GM19463 (cell line): ENCODE measurements around the gene NFIX.

Experiments
- ATAC-seq: cut with Tn5 transposase; IDR thresholded peaks from one replicate; pipeline ENCODE4 v1.9.1; 2021; ENCODE audit warnings: mild to moderate bottlenecking, moderate library complexity; ENCODE audit not compliant: unreplicated experiment

Gene NFIX

DNA sequence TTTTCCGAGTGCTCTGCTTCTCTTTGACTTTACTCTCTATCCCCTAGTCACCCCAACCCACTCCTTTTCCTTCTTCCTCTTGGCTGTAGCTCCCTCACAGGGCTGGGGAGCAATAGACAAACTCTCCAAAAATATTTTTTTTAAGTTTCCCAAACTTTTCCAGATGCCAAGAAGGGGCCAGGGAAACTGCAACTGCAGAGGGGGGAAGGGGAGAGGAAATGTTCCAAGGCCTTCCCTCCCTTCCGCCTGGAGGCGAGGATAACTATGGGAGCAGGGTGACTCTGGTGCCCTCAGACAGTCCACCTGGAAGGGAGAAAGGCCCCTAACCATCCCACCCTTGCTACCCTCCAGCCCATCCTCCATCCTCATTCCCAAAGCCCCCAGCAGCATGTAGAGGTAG lies 58.0 kb downstream of the NFIX start:
- no peak for ATAC-seq

DNA sequence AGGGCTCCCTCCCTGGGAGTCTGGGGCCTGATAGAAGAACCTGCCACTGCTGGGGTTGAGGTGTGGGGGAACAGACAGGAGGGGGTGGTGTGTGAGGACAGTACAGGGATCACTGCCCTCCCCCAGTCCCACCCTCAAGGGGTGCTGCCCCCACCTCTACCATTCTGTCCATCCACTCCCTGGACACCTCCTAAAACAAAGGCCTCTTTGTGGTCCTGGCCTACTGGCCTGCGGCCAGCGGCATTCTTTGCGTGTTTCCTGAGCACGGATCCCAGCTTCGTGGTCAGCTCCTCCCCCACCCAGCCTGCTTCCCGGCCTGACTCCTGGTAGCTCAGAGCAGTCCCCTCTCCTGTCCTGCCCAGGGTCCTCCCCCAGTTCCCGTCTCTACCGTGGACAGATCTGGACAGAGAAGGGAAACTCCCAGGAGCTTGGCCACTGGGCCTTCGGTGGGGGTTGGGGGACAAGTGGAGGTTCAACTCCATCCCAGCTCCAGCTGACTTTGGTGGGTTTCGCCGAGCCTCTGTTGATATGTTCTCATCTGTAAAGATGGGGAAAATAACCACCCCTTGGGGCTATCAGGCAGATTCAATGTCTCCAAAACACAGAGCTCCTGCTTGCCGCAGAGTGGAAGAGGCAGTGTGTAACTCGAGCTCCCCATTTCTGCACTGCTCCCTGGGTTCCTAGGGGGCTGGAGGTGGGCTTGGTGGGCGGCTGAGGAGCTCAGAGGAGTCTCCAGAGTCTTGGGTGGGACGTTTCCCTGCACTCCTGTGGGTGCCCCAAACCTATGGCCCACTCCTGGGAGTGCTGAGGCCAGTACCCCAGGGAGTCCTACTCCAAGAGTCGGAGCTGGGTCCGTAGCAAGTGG lies 58.7 kb downstream of the NFIX start:
- ATAC-seq, result no peak

DNA sequence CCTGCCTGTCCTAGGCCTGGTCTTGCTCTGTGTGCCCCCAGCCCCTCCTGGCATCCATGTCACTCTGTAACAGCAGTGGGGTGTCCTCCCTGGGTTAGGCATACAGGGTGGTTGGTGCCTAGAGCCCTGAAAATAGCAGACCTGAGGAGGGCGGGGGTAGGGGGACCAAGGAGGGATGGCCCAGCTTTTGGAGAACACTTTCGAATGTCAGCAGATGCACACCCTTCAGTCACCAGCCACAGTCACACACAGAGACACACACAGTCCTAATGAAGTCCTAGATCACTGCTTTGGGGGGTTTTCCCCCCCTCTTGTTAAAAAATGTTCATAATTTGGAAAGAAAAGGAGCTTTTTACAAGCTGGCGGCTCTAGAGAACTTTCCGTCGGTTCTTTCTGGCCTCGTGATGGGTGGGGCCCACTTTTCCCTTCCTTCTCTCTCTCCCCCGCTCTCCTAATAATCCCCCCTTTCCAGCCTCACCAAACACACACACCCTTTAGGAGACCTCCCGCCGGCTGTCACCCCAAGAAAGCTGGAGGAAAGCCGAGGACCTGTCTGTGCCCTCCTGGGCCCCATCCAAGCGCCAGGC lies 59.4 kb downstream of the NFIX start:
- no peak for ATAC-seq

DNA sequence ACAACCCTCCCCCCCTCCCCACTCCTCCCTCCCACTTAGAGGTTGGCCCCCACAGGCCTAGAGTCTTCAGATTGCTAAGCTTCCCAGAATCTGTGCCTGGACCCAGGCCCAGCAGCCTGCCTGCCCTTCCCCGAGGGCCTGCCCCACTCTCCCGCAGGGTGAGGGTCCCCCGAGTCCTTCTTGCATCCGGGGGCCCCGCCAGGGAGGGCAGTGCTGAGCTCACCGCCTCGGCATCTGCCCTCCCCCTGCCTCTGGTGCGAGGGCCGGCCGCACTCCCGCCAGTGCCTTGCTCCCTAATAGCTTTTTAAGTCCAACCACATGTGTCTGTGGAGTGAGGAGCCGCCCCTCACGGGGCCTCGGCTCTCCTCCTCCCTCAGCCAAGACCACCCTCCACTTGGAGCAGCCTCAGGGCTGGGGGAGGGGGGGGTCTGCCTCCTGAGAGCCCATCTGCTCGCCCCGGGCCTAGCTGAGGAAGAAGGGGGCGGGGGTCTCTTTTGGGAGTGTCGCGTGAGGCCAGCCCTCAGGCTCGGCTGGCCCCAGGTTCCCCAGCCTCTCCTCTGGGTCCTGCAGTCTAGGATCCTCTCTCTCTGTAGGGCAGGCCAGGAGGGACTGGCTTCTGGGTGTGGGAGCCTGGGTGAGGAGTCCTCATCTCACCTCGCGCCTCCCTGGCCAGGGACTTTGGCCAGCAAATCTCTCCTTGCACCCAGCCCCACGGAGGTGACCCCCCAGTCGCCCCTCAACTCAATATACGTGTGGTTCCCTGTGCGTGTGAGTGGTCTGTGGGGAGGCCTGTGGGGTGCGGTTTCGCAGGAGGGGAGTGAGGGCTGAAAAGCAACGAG lies 60.2 kb downstream of the NFIX start:
- no peak for ATAC-seq

DNA sequence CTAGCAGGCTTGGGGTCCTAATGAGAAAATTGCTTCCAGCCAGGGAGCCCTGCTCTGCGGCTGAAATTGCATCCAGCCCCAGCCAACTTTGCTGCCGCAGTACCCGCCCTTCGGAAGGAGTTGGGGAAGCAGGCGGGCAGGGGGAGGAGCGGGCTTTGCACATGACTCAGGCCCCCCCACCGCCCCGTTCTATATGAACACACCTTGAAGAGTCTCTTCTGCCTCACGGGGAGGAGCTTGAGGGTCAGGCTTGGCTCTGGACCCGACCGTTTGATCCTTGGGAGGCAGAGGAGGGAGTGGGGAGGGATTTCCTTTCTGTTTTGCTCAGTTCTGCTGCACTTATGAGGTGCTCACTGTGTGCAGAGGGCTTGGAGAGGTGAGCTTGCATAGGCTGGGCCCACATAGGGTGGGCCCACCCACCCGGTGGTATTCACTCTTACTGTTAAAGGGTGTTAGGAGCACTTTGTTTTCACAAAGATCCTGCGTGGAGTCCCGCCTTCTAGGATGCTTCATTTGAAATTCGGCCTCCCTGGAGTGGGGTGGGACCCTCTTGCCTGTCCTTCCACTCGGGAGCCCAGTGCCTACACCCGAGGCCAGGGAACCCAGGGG lies 60.9 kb downstream of the NFIX start:
- no peak for ATAC-seq

DNA sequence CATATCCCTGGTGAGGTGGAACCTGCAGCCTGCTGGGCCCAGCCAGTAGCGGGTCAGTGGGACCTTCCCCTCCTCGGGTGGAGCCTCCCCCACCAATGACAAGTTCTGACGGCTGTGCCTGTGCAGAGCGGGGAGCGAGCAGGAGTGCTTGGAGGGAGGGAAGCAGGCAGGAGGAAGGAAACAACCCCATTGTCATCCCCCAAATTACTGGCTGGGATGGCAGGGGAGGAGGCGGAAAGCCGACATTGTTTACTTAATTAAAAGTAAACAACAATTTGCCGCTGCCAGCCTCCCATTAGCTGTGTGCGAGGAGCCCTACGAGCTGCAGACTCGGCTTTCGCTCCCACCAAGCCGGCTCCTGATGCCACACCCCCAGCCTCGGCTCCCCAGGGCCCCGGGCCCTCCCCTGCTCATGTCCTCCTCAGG lies 61.9 kb downstream of the NFIX start:
- no peak for ATAC-seq

DNA sequence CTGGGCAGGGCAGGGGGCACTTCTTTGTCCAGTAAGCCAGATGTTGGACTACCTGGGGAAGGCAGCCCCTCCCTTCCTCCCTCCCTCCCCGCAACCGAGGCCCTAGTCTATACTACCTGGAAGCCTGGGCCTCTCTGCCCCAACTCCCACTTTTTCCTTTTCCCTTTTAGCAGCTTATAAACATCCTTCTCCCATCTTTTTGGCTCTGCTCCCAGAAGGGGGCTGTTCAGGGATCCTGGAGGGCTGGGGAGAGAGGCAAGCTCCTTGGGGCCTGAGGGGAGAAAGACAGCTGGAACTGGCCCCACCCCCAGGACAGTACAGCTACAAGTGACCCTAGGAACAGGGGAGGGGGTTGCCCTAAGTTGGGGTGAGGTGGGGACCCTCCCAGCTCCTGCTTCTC lies 62.5 kb downstream of the NFIX start:
- ATAC-seq, result no peak

DNA sequence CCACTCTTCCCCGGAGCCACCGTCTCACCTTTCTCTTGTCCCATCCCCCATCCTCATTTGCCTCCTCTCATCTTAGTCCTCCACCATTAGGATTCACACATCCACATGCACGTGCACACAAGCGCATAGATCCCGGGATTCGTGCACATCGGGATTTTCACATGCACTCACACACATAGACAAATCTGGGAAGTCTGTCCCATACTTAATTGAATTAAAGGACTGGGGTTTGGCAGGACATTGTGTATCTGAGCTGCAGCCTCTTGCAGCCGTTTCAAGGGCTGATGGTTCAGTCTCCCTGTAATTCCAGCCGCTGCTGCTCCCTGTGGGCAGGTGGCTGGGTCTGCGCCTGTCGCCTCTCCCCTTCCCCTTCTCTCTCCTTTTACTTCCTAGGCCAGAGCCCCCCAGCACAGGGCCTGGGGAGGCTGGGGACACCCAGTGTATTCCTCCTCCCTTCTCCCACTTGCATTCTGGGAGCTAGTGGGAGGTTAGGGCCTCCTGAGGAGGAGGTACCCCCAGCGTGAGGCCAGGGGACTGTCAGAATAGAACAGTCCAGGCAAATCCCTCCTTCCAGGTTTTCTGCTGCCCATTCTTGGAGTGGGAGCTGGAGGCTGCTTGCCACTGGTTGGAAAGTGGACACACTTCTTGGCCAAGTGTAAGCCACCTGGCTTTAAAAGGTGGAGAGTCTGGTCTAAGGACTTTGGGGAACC lies 63.8 kb downstream of the NFIX start:
- ATAC-seq, result no peak

DNA sequence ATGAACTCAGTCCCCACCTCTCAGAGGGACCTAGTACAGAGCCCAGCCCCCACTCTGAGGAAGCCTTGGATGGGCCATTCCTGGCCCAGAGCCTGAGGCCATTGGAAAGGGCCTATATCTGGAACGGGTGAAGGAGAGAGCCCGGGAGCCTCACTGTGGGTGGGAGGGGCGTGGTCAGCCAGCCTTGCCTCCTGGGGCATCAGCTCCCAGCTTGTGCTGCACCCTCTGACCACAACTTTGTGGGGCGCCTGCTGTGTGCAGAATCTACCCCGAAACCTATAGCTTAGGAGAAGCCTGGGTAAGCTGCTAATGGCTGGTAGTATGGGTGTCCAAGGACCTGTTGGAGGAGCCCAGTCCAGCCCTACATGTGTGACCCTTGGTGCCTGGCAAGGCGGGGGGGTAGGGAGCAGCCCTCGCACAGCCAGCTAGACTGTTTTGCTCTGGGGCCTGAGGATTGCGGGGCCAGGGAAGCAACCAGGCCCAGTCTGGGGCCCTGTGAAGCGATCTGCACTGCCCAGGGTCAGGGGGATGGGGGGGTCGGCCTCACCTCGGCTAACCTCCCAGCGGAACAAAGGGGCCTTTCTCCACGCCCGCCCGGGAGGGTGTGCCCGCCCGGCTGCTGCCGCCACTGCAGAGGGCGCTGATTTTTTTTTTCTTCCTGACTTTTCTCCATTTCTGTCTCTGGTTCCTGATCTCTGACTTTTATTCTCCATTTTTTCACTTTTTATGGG lies 65.1 kb downstream of the NFIX start:
- no peak for ATAC-seq

DNA sequence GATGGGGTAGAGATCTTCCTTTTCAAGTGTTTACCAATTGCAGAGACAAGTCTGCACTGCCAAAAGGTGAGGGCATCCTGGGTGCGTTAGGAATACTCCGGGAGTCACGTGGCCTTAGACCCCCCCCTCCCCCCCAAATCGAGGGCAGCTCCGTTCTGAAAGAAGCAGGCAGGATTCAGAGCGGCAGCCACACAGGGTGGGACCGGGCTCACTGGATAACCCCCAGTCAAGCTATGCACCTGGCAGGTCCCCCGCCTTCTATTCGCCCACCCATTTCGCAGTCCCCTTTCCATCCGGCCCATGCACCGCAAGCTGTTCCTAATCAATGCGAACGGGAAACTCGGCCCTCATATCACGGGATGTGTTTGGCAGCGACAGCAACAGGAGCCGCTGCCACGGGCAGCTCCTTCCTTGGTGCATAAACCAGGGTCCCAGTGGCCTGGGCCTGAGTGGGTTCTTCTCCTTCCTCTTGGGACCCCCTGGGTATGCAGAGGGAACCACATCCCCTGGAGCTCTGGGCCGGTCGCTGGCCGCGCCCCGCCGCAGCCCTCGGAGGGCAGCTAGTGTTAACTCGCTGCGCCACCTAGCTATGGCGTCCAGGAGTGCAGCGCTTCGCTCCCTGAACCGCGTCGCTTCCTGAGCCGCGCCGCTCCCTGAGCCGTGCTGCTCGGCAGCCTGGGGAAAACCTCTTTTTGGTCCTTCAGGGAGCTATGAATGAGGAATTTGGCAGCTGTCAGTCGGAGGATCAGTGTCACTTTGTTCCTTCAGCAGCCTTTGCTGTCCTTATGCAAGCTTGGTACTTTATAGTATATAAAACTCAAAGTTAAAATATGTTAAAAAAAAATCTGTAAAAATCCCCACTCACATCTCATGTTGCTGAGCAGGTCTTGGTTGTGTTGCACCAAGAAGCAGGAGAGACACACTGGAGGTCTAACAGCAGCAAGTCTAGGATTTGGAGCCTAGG lies 66.0 kb downstream of the NFIX start:
- no peak for ATAC-seq

DNA sequence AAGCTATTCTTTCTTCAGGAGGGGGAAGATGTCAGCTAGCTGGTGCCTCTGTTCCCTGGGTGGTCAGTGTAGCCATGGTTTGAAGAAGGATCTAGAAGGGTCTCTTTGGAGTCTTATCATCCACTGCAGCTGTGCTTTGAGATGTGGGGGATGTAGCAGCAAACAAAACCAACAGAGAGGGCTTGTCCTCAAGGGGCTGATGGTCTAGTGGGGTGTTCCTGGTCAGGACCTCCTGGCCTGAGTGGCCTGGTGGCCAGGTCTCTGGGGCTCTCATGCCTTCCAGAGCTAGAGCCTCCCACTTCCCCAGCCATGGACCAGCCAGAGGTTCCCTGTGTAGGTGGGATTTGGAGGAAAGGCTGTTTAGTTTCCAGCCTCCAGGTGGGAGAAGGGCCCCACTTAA lies 67.0 kb downstream of the NFIX start:
- no peak for ATAC-seq

DNA sequence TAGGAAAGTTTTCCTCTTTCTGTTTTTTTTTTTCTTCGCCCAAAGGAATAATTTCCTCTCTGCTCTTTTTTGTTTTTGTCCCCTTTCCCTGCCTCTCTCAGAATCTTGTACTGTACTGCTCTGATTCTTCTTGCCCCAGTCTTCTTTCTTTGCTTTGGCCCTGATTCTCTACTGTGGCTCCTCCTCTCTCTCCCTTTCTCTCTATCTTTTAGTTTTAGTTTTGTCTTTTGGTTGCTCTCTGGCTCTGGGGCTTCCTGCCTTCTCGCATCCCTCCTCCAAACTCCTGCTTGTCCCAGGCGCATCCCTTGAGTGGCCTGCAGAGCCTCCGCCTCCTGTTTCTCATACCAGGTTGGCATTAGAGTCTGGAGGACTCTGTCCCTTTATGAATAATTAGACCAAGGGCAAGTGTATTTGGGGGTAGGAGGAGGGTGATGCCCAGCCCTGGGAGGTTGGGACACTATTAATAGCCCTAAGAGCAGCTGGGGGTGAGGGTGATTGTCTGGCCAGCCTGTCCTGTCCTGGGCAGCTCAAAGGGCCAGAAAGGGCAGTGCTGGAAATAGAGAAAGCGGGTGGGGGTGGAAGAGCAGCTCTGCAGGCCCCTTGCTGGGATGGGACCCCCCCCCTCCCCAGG lies 68.3 kb downstream of the NFIX start:
- ATAC-seq, result no peak

DNA sequence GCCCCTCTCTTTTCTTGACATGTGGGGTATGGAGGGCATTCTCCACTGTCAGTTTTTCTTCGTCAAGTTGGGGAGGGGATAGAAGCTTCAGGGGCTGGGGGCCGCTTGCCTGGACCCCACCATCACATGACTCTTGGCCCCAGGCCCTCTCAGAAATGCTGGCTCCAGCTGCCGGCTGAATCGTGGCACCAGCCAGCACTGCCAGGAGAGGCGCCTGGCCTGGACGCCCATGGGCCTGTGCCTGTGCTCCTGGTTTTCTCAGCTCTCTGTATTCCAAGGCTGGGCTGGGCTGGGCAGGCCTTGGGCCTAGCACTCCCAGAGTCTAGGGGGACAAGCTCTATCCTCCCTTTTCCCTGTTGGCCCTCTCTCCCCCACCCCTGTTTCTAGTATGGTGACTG lies 68.8 kb downstream of the NFIX start:
- no peak for ATAC-seq

DNA sequence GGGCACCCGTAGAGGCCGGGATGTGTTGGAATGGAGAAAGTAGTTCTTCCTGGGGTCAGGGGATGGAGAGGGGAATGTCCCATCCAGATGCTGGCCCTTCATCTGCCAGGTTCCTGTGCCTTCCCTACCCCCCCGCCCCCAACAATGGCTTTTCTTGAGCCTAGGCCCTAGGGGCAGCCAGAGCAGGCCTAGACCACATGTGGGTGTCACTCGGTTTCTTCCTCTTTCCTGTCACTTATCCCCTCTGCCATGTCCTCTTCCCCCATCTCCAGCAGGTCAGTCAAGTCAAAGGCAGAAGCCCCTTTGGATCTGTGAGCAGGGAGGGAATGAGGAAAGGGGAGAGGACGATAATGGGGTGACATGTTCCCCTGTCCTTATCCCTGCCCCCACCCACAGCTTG lies 71.0 kb downstream of the NFIX start:
- no peak for ATAC-seq

DNA sequence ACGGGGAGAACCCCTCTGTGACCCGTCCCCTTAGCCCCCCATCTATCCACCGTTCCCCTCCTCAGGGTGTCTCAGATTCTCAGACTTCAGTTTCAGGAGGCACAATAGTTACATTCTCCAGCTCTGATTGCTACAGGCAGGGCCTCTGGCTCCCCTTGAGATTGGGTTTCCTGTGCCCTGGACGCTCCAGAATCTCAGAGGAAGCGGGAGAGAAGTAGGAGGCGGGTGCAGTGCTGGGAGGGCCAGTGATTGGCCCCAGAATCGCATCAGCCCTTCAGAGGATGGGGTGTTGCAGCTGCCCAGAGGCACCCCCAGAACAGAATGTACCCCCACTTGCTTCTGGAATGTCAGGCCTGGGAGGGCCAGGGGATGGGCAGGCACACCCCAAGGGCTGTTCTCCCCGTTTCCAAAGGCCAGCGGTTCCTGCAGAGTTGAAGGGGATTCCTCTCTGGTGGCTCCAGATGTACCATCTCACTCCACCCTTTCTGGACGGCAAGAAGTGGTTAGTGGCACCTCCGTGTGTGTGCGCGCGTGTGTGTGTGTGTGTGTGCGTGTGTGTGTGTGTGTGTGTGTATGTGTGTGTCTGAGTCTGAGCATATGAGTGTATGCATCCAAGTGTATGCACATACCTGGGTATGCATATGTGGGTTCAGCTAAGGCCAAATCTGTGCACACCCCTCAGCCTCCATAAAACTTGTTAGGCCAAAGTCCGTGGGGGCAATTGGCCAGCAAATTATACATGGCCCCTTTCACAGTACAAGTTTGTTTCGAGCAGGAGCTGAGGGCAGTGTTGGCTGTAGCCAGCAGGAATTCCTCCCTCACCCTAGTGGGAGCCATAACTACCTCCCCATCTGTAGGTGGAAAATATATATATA lies 71.9 kb downstream of the NFIX start:
- no peak for ATAC-seq

DNA sequence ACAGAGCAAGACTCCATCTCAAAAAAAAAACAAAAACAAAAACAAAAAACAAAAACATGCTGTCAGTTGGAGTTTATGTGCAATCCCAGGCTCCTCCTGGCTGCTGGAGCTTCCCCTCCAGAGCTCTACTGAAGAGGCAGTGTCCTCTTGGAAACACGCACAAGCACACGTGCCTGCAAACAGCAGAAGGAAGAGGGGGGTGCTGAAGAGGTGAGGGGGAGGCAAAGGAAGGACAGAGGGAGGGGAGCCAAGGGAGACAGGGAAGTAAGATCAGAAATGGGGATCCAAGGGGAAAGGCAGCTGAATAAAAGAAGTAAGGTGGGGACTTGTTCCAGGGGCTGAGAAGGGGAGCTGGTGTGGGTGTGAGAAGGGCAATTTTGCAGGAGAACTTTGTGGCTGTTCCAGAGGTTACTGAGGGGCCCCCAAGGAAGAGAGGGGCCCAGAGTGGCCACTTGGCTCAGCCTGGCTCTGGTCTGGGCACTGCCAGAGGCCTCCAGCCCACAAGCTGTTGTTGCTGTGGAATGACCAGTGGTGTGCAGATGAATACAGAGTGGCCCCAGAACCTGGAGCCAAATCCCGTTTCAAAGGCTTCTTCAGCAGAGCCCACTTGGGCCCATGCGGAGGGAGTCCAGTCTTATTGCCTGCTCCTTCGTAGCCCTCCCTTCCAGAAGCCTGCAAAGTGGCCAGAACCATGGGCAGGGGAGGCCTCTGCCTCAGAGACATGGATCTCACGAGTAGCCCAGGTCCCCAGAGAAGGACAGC lies 73.0 kb downstream of the NFIX start:
- ATAC-seq, result no peak
